GM21576 (cell line): ENCODE results near the gene CCNC.
"Not testable (repeated sequence)": the region's sequence is repeated elsewhere in the genome, so short reads cannot be mapped to it uniquely, and the experiment has no call there.

Experiments
- ATAC-seq: cut with Tn5 transposase; IDR thresholded peaks from one replicate; pipeline ENCODE4 v1.9.1; 2021; ENCODE audit warnings: mild to moderate bottlenecking, moderate library complexity; ENCODE audit not compliant: unreplicated experiment

CCNC gene

GRCh38 chr6:99603421-99604165 lies 35.1 kb upstream of the CCNC start:
- peak; percentile 34 for ATAC-seq

DNA sequence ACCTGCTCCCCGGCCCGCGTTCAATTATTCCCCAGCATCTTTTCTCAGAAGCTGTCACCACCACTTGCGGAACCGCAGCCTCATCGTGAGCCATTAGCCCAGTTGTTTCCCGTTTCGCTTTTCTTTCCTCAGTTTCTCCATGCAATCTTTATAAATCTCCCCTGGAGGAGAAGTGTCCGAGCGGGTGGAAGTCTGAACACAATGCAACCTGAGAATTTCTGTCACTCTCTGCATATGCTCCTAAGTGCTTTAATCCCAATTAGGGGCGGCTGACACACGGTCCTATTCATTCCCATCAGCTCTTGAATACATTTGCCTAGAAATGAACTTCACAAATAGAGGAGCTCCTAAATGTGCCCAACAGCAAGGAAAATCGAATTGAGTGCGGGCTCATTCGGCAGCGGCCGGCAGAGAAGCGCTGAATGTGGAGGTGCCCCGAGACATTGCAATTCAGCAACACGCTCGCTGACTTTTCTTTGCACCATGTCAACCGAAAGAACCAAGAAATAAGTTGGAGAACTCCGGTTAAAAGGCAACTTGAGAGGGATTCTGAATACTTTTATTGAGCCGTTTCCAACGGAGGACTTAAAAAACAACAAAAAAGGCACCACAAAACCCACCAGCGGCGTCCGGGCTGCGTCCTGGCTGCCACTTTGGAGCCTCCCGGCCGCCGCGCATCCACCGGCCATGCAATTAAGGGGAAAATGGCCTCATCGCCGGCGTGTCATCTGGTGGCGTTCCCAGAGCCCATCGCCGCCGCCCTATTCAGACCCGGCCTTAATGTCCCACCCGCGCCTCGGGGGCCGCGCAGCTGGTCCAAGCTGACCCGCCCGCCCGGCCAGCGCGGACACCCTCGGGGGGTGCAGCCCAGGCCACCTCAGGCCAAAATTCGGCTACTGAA lies 34.3 kb upstream of the CCNC start:
- ATAC-seq: no peak

DNA sequence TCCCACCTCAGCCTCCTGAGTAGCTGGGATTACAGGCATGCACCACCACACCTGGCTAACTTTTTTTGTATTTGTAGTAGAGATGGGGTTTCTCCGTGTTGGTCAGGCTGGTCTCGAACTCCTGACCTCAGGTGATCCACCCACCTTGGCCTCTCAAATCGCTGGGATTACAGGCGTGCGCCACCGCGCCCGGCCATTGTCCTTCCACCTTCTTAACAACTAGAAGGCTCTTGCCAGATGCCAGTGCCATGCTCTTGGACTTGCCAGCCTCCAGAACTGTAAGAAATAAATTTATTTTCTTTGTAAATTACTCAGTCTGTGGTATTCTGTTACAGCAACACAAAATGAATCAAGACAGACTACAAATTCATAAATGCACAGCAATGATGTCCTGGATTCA lies 26.2 kb upstream of the CCNC start:
- not testable (repeated sequence) for ATAC-seq

- no peak for ATAC-seq
These were observed 24.4 kb upstream of the CCNC start for GRCh38 chr6:99592900-99593299.

- ATAC-seq: no peak
These were observed 23.4 kb upstream of the CCNC start for GRCh38 chr6:99591673-99592364.

GRCh38 chr6:99590728-99591672 lies 22.5 kb upstream of the CCNC start:
- ATAC-seq: no peak

DNA sequence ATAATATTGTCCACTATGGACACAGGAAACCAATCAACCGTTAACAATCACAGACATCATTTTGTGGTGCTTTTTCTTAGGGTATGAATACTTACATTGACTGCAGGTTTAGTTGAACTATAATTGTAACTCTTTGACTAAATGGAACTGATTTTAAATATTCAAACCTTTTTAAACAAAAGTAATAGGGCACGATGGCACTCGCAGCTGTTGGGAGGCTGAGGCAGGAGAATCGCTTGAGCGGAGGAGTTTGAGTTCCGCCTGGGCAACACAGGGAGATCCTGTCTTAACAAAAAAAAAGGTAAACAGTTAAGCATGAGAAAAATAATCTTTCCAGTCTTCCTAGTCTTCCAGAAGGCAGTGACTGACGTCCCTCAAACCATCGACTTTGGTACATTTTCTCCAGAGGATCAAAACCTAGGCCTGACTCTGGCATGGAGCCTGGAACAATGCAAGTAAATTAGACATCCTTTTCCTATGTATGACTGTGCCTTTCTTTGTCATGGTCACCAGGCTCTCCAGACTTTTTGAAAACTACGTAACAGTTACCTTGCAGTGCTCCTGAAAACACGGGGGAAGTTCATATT lies 21.5 kb upstream of the CCNC start:
- ATAC-seq: no peak

GRCh38 chr6:99589290-99589672 lies 20.8 kb upstream of the CCNC start:
- peak; percentile 26 for ATAC-seq

DNA sequence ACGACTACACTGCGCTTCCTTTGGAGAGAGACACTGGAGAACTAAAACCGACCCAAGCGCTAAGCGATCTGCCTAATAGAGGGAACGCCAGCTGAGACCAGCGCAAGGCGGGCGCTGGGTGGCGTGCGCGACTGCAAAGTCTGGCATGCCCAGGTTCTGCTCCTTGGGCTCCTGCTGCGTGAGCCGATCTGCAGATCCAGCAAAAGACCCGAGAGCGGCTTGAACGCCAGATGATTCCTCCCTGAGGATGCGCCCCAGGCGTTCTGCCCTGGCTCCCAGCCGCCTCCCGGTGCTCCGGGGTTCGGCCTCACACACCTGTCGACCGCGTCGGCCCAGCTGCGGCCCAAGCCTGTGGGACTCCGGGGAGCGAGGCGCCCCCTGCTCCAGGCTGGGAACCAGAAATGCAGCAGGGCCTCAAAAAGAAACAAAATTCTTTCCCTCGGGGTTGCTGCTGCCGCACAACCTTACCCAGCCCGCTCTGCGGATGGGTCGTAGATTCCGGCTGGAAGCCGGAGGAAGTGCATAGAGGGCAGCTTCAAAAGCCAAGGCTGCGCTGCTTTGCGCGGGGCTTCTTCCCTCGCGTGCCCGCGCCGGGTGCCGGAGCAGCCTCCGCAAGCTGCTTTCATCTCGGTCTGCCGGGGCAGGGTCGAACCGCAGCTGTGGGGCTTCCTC lies 20.3 kb upstream of the CCNC start:
- ATAC-seq: peak; percentile 91

DNA sequence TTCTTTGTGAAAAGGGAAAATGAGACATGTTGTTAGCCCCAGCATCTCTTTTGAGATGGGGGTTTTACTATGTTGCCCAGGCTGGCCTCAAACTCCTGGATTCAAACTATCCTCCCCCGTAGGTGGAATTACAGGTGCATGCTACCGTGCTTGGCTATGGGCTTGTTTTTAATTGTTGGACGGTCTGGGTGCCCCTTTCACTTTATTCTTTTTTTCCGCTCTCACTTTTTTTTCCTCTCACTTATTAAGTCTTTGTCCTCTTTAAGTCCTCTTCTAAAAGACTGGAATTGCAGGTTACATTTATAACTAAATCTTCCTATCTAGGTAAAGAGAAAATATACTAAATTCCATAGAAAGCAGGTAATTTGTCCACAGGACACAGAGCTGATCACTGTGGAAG lies 19.3 kb upstream of the CCNC start:
- no peak for ATAC-seq

- ATAC-seq: no peak
These were observed 11.3 kb upstream of the CCNC start for GRCh38 chr6:99579781-99580180.

DNA sequence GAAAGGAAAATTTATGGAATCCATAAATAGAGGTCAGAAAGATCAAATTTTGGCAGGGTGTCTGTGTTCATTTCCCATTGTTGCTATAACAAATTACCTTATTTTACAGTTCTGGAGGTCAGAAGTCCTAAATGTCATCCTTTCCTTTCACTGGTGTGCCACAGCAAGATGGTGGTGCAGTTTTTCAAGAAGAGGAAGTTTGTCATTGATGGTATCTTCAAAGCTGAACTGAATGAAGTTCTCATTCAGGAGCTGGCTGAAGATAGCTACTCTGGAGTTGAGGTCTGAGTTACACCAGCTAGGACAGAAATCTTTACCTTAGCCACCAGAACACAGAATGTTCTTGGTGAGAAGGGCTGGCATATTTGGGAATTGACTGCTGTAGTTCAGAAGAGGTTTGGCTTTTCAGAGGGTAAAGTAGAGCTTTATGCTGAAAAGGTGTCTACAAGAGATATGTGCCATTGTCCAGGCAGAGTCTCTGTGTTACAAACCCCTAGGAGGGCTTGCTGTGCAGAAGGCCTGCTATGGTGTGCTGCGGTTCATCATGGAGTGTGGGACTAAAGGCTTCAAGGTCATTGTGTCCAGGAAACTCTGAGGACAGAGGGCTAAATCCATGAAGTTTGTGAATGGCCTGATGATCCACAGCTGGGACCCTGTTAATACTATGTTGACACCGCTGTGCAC lies 7.2 kb upstream of the CCNC start:
- ATAC-seq: no peak

DNA sequence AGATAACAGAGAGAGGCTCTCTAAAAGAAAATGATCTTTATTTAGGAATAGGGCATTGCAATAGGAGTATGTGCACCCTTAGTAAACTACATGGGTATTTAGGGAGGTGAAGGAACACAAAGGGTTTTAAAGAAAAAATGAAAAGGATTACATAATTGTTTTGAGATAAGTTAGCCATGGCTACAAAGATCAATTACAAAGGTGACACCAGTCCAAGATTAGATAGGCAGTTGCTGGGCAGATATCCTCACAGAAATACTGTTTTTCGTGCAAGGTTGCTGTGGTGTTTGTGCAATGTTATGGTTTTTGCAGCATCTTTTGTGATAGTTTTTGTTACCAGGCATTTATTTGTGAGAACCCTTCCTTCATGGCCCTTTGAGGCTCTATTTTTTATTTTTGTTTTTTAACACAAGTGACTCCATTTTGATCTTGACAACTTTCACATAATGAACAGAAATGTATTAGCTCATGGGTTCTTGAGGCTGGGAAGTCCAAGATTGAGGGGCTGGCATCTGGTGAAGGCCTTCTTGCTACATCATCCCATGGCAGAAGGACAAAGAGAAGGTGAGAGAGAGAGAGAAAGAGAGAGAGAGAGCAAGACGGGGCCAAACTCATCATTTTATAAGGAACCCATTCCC lies 5.6 kb upstream of the CCNC start:
- no peak for ATAC-seq

DNA sequence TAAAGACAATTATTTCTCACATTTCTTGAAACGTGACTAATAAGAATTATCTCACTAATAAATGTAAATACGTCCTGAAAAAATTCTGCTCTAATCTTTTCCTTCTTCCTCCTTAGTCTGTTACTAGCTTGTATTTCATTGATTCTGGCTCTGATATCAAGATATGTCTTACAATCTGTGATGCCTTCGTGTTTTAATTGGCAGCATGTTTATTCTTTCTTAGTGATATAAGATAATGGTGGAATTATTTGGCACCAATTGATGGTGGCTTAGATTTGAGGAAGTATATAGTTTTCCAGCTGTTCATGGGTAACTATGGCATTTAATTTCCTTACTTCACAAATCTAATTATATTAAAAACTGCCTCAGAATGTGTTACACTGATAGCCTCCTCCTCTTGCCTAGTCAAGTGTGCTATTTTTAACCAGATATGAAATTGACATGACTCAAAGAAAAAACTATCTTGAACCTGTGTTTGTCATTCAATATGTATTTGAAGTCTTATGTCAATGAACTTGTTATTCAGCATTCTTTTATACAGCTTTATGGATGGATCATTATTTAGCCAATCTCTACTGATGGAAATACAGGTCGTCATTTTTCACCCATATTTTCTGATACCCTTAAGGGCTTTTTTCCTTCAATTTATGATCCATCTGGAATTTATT lies 5.3 kb downstream of the CCNC start:
- ATAC-seq: no peak

GRCh38 chr6:99560668-99561067 lies 7.8 kb downstream of the CCNC start:
- ATAC-seq: no peak

- no peak for ATAC-seq
These were observed 9.4 kb downstream of the CCNC start for GRCh38 chr6:99559057-99559456.

GRCh38 chr6:99553888-99554287 lies 14.6 kb downstream of the CCNC start:
- ATAC-seq: no peak
